A673 (cell line): Measurements from ENCODE around the gene ARSB.

Experiments used
- EZH2 ChIP-seq: fragments of 200-600 bp; sonication (generic); IDR thresholded peaks from 2 replicates; pipeline ENCODE4 v1.6.1; 2017; ENCODE audit warnings: borderline replicate concordance, low read depth, mild to moderate bottlenecking, mixed read lengths, antibody characterized with exemption, low read length; ENCODE audit not compliant: poor library complexity, severe bottlenecking
- TF ChIP-seq, protein P1 (sequence below): fragments of 300-800, 200-600 bp; sonication (generic); conservative IDR thresholded peaks from 2 replicates; pipeline ENCODE4 v1.5.1; 2017; ENCODE audit warnings: low read depth, mild to moderate bottlenecking, antibody characterized with exemption, low read length, moderate library complexity, mixed read lengths

DNA sequence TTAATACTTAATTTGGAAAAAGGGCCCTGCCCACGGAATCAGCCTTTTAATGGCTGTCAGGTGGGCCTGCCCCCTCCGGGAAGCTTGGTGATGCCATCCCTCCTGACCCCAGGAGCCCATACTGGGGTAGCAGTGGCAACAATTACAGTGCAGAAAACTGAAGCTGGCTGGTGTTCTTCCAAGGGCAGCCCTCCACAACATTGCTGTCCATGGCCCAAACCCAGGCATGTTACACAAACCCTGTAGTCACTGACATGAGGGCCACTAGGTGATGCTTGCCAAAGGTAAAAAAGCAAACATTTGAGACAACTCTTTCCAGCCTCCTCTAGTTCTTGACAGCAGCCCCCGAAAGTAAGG, 186.5 kb downstream of the ARSB start:
- TF ChIP-seq, protein P1, sequence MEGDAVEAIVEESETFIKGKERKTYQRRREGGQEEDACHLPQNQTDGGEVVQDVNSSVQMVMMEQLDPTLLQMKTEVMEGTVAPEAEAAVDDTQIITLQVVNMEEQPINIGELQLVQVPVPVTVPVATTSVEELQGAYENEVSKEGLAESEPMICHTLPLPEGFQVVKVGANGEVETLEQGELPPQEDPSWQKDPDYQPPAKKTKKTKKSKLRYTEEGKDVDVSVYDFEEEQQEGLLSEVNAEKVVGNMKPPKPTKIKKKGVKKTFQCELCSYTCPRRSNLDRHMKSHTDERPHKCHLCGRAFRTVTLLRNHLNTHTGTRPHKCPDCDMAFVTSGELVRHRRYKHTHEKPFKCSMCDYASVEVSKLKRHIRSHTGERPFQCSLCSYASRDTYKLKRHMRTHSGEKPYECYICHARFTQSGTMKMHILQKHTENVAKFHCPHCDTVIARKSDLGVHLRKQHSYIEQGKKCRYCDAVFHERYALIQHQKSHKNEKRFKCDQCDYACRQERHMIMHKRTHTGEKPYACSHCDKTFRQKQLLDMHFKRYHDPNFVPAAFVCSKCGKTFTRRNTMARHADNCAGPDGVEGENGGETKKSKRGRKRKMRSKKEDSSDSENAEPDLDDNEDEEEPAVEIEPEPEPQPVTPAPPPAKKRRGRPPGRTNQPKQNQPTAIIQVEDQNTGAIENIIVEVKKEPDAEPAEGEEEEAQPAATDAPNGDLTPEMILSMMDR, result no peak
- no peak for TF ChIP-seq EZH2
